GM19395 (cell line): Measurements from ENCODE around the gene SPACA6.

ENCODE experiments used
- ATAC-seq: cut with Tn5 transposase; IDR thresholded peaks from one replicate; pipeline ENCODE4 v1.9.1; 2021; ENCODE audit warnings: mild to moderate bottlenecking, moderate library complexity; ENCODE audit not compliant: unreplicated experiment

Gene SPACA6

GRCh38 chr19:51703575-51704515 lies 10.7 kb downstream of the SPACA6 start:
- peak; percentile 89 for ATAC-seq

DNA sequence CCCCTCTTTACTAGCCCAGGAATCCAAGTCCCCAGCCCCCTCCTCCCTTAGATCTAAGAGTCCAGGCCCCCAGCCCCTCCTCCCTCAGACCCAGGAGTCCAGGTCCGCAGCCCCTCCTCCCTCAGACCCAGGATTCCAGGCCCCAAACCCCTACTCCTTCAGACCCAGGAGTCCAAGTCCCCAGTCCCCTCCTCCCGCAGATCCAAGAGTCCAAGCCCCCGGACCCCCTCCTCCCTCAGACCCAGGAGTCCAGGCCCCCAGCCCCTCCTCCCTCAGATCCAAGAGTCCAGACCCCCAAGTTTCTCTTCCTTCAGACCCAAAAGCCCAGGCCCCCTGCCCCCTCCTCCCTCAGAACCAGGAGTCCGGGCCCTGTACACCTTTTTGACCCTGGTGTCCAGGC lies 11.5 kb downstream of the SPACA6 start:
- ATAC-seq, result no peak

DNA sequence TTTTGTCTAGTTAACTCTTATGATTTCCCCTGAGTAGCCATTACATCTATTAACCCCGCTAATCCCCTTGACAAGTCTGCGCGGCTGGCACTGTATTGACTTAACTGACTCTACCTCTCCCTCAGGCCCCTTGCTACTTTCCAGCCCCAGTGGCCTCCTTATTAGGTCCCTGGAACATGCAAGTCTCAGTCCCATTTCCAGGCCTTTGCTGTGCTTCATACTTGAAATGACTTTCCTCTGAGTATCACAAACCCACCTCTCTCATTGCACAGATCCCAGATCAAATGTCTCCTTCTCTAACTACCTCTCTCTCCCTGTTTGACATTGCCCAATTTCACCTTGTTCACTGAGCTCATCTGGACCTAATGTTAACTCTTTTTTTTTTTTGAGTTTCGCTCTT lies 13.2 kb downstream of the SPACA6 start:
- ATAC-seq, result no peak

DNA sequence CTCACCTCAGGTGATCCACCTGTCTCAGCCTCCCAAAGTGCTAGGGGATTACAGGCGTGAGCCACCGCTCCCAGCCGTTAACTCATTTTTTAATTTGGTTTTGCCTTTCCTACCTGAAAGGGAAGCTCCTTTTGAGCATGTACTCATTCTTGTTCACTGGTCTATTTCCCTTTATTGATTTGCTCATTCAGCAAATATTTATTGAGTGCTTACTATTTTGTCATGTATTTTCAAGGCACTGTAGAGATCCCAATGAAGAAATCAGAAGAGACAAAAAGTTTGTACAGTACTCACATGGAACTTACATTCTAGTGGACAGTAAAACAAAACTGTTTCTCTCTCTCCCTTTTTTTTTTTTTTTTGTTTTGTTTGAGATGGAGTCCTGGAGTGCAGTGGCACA lies 13.8 kb downstream of the SPACA6 start:
- ATAC-seq, result no peak

DNA sequence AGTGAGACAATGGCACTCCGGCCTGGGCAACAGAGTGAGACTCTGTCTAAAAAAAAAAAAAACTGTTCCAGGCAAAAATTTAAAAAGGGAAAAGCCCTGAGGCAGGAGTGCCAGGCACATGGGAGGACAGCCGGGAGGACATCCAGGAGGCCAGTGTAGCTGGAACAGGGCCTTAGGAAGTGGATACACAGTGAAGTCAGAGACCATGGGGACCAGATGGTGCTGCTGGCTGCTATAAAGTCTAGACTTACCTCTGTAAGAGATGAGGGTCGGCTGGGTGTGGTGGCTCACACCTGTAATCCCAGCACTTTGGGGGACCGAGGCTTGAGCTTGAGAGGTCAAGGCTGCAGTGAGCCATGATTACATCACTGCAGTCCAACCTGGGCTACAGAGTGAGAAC lies 15.7 kb downstream of the SPACA6 start:
- ATAC-seq, result no peak

DNA sequence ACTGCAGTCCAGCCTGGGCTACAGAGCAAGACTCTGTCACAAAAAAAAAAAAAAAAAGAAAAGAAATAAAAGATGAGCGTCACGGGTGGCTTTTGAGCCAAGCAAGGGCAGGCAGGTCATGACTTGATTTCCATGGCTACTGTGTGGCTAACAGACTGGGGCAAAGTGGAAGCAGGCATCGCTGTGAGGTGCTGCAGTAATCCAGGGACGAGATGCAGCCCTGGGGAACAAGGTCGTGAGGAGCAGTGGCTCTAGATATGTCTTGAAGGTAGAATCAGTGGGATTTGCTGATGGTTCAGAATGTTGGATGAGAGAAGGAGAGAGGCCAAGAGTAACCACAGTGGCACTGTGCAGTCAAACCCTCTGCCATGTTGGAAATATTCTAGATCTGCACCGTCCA lies 16.4 kb downstream of the SPACA6 start:
- no peak for ATAC-seq

GRCh38 chr19:51710163-51710562 lies 17.0 kb downstream of the SPACA6 start:
- no peak for ATAC-seq

- no peak for ATAC-seq
Observed at GRCh38 chr19:51711702-51712101, 18.6 kb downstream of the SPACA6 start.

- ATAC-seq, result no peak
Observed at GRCh38 chr19:51712461-51713081, 19.4 kb downstream of the SPACA6 start.

GRCh38 chr19:51713319-51714285 lies 20.5 kb downstream of the SPACA6 start:
- ATAC-seq, result no peak

DNA sequence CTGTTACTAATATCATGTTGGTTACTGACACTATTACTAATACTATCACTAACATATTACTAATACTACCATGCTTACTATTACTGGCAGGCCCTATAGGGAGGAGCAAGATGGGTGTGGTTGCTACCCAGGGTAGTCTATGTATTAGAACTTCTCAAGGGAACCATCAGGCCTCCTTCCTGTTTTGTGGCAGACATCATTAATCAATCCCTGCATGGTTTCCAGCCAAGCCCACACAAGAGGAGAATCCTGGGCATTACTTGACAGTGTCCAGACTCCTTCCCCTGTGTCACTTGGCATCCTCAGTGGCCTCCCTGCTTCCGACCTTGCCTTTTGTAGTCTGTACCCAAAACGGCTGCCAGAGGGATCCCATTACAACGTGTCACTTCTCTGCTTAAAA lies 21.7 kb downstream of the SPACA6 start:
- no peak for ATAC-seq

GRCh38 chr19:51715850-51716249 lies 22.7 kb downstream of the SPACA6 start:
- ATAC-seq, result no peak

DNA sequence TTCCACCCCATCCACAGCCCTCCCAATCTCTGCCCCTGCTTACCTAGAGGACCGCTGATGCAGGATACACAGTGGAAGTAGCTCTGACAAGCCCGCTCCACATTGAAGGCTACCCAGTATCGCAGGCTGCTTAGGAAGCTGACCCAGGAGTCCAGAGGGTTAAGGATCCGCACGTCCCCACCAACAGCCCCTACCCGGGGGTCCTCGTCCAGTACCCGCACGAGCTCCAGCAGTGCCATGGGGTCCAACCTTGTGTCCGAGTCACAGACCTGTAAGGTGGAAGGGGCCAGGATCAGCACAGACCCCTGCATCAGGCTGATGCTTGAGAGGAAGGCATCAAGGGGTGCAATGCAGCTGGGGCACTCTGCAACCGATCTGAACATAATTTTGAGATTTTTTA lies 23.8 kb downstream of the SPACA6 start:
- ATAC-seq, result no peak

- ATAC-seq, result no peak
Observed at GRCh38 chr19:51719251-51719988, 26.3 kb downstream of the SPACA6 start.

DNA sequence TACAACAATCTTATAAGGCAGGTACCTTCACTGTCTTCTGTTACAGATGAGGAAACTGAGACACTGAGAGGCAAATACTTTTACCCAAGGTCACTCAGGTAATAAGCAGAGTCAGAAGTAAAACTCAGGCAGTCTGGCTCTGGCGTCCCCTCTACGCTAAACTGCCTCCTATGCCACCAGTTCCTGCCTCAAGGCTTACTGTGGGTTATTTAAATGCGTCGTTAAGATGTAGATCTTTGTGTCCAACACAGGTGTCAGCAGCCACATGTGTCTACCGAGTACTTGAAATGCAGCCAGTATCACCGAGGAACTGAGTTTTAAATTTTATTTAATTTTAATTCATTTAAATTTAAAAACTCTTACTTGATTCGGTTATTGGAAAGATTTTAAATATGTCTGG lies 28.8 kb downstream of the SPACA6 start:
- no peak for ATAC-seq

- ATAC-seq, result no peak
Observed at GRCh38 chr19:51722492-51722891, 29.4 kb downstream of the SPACA6 start.

GRCh38 chr19:51724543-51724942 lies 31.4 kb downstream of the SPACA6 start:
- ATAC-seq, result no peak

- no peak for ATAC-seq
Observed at GRCh38 chr19:51726049-51726448, 32.9 kb downstream of the SPACA6 start.

DNA sequence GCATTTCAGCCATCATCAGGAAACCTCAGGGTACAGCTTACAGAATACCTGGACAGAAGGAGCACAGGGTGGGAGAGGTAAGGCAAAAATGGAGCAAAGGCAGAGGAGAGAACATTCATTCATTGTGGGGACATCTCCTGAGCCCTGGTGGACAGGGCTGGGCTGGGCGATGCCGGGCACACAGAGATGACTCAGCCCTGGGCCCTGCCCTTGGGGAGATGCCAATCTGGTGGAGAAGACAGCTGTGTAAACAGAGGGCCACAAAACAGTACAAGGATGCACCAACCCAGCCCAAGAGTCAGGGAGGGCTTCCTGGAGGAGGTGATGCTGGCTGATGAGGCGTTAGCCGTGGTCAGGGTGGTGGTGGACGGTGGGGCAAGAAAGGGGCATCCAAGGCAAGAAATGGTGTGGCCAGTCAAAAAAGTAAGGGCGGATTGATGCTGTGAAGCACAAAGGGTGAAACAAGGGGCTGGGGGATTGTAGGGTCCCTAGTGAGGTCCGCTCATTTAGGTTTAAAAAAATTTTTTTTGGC lies 34.3 kb downstream of the SPACA6 start:
- ATAC-seq, result no peak

DNA sequence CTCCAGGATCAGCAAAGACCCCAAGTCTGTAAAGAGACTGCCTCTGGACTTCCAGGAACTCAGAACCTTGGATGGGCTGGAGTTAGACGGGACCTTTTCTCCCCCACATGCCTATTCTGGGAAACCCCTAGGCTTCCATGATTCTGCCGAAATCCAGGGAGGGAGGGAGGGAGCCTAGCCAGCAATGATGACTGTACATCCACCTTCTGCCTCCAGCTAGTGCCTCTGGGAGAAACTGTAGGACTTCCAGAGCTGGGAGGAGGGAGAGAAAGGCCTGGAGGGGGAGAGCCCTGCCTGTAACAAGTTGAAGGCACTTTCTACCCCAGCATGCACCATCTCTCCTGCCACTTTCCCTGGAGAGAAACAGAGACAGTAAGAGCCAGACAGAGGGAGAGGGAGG lies 36.7 kb downstream of the SPACA6 start:
- ATAC-seq, result no peak
